ENCODE measurements around the gene RITA1.

DNA sequence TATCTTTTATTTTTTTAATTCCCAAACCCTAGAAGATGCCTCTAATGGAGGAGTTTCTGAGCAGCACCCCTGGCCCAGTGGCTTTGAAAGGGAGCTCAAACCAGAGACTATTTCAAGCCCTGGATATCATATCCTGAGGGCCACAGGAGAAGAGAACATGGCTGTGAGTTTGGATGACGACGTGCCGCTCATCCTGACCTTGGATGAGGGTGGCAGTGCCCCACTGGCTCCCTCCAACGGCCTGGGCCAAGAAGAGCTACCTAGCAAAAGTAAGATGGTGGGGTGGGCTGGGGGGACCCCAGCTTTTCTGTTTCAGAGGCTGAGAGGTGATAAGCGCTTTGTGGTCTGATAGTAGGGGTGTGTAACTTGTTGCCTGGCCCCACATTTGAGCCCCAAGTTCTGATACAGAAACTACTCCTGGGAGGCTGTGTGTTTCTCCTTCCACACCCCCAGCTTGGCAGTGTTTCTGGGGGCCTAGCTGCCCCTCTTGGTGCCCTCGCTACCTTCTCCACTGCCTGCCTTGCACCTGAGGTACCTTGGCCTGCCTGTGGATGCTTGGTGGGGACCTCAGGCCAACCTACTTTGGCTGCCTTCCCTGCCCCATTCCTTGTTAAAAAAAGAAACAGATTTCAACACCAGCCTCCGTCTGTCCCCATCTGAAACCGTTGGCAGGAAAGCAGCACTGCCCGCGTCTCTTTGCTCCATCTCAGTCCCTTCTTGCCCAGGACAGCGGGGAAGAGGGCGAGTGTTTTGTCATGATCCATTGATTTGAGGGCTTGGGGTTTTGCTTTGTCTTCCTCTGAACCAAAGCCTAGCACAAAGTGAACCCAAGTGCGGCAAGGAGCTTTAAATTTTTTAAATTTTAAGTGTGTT lies 41.4 kb downstream of the RITA1 start:
- TF ChIP-seq, protein P1, sequence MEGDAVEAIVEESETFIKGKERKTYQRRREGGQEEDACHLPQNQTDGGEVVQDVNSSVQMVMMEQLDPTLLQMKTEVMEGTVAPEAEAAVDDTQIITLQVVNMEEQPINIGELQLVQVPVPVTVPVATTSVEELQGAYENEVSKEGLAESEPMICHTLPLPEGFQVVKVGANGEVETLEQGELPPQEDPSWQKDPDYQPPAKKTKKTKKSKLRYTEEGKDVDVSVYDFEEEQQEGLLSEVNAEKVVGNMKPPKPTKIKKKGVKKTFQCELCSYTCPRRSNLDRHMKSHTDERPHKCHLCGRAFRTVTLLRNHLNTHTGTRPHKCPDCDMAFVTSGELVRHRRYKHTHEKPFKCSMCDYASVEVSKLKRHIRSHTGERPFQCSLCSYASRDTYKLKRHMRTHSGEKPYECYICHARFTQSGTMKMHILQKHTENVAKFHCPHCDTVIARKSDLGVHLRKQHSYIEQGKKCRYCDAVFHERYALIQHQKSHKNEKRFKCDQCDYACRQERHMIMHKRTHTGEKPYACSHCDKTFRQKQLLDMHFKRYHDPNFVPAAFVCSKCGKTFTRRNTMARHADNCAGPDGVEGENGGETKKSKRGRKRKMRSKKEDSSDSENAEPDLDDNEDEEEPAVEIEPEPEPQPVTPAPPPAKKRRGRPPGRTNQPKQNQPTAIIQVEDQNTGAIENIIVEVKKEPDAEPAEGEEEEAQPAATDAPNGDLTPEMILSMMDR (IDR thresholded peaks at IDR 0.05; ENCODE audit: low read depth, low read length): no peak
- no peak for TF ChIP-seq EZH2phosphoT487 (IDR thresholded peaks at IDR 0.05; ENCODE audit: low read depth)

Data from OCI-LY3 (cell line).